Fibroblast of mammary gland (primary cell): ENCODE results near the gene FAM216B.
"Not testable (repeated sequence)": the region's sequence is repeated elsewhere in the genome, so short reads cannot be mapped to it uniquely, and the experiment has no call there.

Source experiments
- DNase-seq: peaks from one replicate; pipeline ENCODE4 v3.0.0-alpha.2; 2010; ENCODE audit warnings: low read depth
- H3K4me3 ChIP-seq: 2 replicates; pipeline ENCODE4 v1.5.1; 2011; ENCODE audit warnings: low read depth, mild to moderate bottlenecking, low read length, moderate library complexity; ENCODE audit not compliant: control insufficient read depth
- CTCF ChIP-seq: conservative IDR thresholded peaks from 2 replicates; pipeline ENCODE4 v1.5.1; 2011; ENCODE audit warnings: low read depth, low read length, inconsistent platforms; ENCODE audit not compliant: control insufficient read depth, insufficient read depth

Gene FAM216B

GRCh38 chr13:42769650-42770049 lies 11.7 kb upstream of the FAM216B start:
- TF ChIP-seq CTCF = peak; percentile 6
- H3K4me3 ChIP-seq = no peak overlapping the region
- DNase-seq = no peak

GRCh38 chr13:42776558-42776957 lies 4.8 kb upstream of the FAM216B start:
- H3K4me3 ChIP-seq, DNase-seq: not testable (repeated sequence)

GRCh38 chr13:42777467-42777866 lies 3.9 kb upstream of the FAM216B start:
- no peak for TF ChIP-seq CTCF
- DNase-seq = peak; percentile 24
- no peak overlapping the region for H3K4me3 ChIP-seq

GRCh38 chr13:42780044-42780443 lies 1.3 kb upstream of the FAM216B start:
- no peak for TF ChIP-seq CTCF
- DNase-seq = no peak

GRCh38 chr13:42786715-42787114 lies 5.3 kb downstream of the FAM216B start:
- no peak for DNase-seq
- no peak overlapping the region for H3K4me3 ChIP-seq

More at GRCh38 chr13:42780044-42780443, 1.3 kb upstream of the FAM216B start:
- no peak overlapping the region for H3K4me3 ChIP-seq

GRCh38 chr13:42788601-42789000 lies 7.2 kb downstream of the FAM216B start:
- no peak for TF ChIP-seq CTCF

More at GRCh38 chr13:42786715-42787114, 5.3 kb downstream of the FAM216B start:
- TF ChIP-seq CTCF = no peak

GRCh38 chr13:42792154-42792553 lies 10.8 kb downstream of the FAM216B start:
- DNase-seq = no peak
- TF ChIP-seq CTCF = no peak
- no peak overlapping the region for H3K4me3 ChIP-seq

More at GRCh38 chr13:42788601-42789000, 7.2 kb downstream of the FAM216B start:
- H3K4me3 ChIP-seq = no peak overlapping the region
- no peak for DNase-seq
